Ishikawa (cell line): ENCODE measurements around the gene ZNF184.

Experiments
- CEBPB ChIP-seq: IDR thresholded peaks from 2 replicates; pipeline ENCODE4 v1.6.1; 2012
- CREB1 ChIP-seq: IDR thresholded peaks from 2 replicates; pipeline ENCODE4 v1.6.1; 2012; ENCODE audit warnings: low read depth
- RAD21 ChIP-seq: IDR thresholded peaks from 2 replicates; pipeline ENCODE4 v1.6.1; 2012; ENCODE audit warnings: low read depth
- TAF1 ChIP-seq: IDR thresholded peaks from 2 replicates; pipeline ENCODE4 v1.6.1; 2012; ENCODE audit warnings: low read depth, mild to moderate bottlenecking
- TF ChIP-seq, protein P1 (sequence below): IDR thresholded peaks from 2 replicates; pipeline ENCODE4 v1.6.1; 2012
- TF ChIP-seq, protein P2 (sequence below): IDR thresholded peaks from 2 replicates; pipeline ENCODE4 v1.6.1; 2012; ENCODE audit warnings: low read depth, mild to moderate bottlenecking

DNA sequence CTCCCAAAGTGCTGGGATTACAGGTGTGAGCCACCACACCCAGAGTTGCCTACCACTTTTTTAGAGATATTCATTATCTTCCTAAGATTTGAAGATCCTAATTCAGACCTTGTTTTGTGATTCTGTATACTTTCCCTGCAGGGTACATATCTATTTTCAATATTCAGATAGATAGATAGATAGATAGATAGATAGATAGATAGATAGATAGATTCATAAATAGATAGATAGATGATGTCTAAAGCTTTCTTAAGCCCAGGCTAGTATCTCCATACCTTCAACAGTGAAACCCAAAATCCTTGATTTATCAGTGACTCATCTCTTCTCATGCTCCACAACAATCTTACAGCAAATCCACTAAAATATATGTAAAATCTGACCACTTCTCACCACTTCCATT is 53.5 kb downstream of the ZNF184 start:
- TF ChIP-seq, protein P1, sequence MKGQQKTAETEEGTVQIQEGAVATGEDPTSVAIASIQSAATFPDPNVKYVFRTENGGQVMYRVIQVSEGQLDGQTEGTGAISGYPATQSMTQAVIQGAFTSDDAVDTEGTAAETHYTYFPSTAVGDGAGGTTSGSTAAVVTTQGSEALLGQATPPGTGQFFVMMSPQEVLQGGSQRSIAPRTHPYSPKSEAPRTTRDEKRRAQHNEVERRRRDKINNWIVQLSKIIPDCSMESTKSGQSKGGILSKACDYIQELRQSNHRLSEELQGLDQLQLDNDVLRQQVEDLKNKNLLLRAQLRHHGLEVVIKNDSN = no peak
- no peak for TF ChIP-seq RAD21
- TF ChIP-seq CREB1 = no peak
- TF ChIP-seq CEBPB = no peak
- no peak for TF ChIP-seq TAF1
- TF ChIP-seq, protein P2, sequence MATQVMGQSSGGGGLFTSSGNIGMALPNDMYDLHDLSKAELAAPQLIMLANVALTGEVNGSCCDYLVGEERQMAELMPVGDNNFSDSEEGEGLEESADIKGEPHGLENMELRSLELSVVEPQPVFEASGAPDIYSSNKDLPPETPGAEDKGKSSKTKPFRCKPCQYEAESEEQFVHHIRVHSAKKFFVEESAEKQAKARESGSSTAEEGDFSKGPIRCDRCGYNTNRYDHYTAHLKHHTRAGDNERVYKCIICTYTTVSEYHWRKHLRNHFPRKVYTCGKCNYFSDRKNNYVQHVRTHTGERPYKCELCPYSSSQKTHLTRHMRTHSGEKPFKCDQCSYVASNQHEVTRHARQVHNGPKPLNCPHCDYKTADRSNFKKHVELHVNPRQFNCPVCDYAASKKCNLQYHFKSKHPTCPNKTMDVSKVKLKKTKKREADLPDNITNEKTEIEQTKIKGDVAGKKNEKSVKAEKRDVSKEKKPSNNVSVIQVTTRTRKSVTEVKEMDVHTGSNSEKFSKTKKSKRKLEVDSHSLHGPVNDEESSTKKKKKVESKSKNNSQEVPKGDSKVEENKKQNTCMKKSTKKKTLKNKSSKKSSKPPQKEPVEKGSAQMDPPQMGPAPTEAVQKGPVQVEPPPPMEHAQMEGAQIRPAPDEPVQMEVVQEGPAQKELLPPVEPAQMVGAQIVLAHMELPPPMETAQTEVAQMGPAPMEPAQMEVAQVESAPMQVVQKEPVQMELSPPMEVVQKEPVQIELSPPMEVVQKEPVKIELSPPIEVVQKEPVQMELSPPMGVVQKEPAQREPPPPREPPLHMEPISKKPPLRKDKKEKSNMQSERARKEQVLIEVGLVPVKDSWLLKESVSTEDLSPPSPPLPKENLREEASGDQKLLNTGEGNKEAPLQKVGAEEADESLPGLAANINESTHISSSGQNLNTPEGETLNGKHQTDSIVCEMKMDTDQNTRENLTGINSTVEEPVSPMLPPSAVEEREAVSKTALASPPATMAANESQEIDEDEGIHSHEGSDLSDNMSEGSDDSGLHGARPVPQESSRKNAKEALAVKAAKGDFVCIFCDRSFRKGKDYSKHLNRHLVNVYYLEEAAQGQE = no peak
